Smooth muscle cell (in vitro differentiated cells): ENCODE results near the gene B3GALNT2. TPM values are rescaled to one million over a fixed set of nuclear protein-coding genes. Genes with fewer than 3 reads are reported as not detected.
A peak's percentile ranks its signal among the peaks of the same experiment; 100 is the strongest.
"Not testable (repeated sequence)": the region's sequence is repeated elsewhere in the genome, so short reads cannot be mapped to it uniquely, and the experiment has no call there.

Source experiments
- DNase-seq: peaks from one replicate; lab custom pipeline; 2025; ENCODE audit not compliant: unreplicated experiment; lab: John Stamatoyannopoulos, UW
- H2AFZ ChIP-seq: fragments of 200-600 bp; sonication (generic); 2 replicates; pipeline ENCODE4 v1.6.0; 2016; ENCODE audit warnings: antibody characterized with exemption, low read depth, mild to moderate bottlenecking
- H3F3A ChIP-seq: fragments of 200-600 bp; sonication (generic); 2 replicates; pipeline ENCODE4 v1.6.0; 2017; ENCODE audit warnings: antibody characterized with exemption, low read depth
- H3K27ac ChIP-seq: fragments of 200-600 bp; sonication (generic); 2 replicates; pipeline ENCODE4 v1.5.1; 2016; ENCODE audit warnings: low read depth, mild to moderate bottlenecking
- H3K27me3 ChIP-seq: fragments of 200-600 bp; sonication (generic); 2 replicates; pipeline ENCODE4 v1.6.1; 2016; ENCODE audit warnings: low read depth, mild to moderate bottlenecking
- H3K36me3 ChIP-seq: fragments of 200-600 bp; sonication (generic); 2 replicates; pipeline ENCODE4 v1.5.1; 2016; ENCODE audit warnings: low read depth
- H3K4me1 ChIP-seq: fragments of 200-600 bp; sonication (generic); 2 replicates; pipeline ENCODE4 v1.5.1; 2016; ENCODE audit warnings: low read depth
- H3K4me2 ChIP-seq: fragments of 200-600 bp; sonication (generic); 2 replicates; pipeline ENCODE4 v1.6.0; 2016; ENCODE audit warnings: mild to moderate bottlenecking
- H3K4me3 ChIP-seq: fragments of 200-600 bp; sonication (generic); 2 replicates; pipeline ENCODE4 v1.5.1; 2016; ENCODE audit warnings: mild to moderate bottlenecking
- H3K79me2 ChIP-seq: fragments of 200-600 bp; sonication (generic); 2 replicates; pipeline ENCODE4 v1.6.0; 2016; ENCODE audit warnings: low read depth, mild to moderate bottlenecking
- H3K9ac ChIP-seq: fragments of 200-600 bp; sonication (generic); 2 replicates; pipeline ENCODE4 v1.6.0; 2016; ENCODE audit warnings: low read depth
- H3K9me3 ChIP-seq: fragments of 200-600 bp; sonication (generic); replicated peaks from 2 replicates; pipeline ENCODE4 v1.5.1; 2016; ENCODE audit warnings: low read depth
- H4K20me1 ChIP-seq: fragments of 200-600 bp; sonication (generic); 2 replicates; pipeline ENCODE4 v1.6.0; 2016; ENCODE audit warnings: low read depth
- CTCF ChIP-seq: fragments of 200-600 bp; sonication (generic); IDR thresholded peaks from 2 replicates; pipeline ENCODE4 v1.5.1; 2017; ENCODE audit warnings: borderline replicate concordance, mild to moderate bottlenecking, antibody characterized with exemption; ENCODE audit not compliant: insufficient read depth, poor library complexity, severe bottlenecking
- WGBS: methylation state at CpG from one replicate; pipeline ENCODE4 v1.1.7; 2016; ENCODE audit warnings: low lambda C conversion rate; 5-methylcytosine and 5-hydroxymethylcytosine counted together
- polyA plus RNA-seq: library from polyadenylated mRNA; unstranded; fragments of >200 nt; fragmentation: Nextera tagmentation; extraction: Ambion mirVana; gene quantifications from 2 replicates; pipeline ENCODE4 v1.2.1, GENCODE V29; 2016
- total RNA-seq: library from RNA; depleted of rRNA; stranded (reverse); fragments of >200 nt; gene quantifications from 2 replicates; pipeline ENCODE4 v1.2.3, GENCODE V29; 2014

B3GALNT2 gene
- total and polyA plus RNA-seq, 2 experiments from 2014 or later, result 8.2 to 22.7 TPM

- no peak overlapping the region for H3K27ac ChIP-seq
- DNase-seq, result no peak
- no peaks in the 10 kb centered on the region for H3K9me3 ChIP-seq
- H4K20me1 ChIP-seq, result no peaks in the 10 kb centered on the region
- WGBS, result 100% methylated on average over 1 of the region's 1 CpG
- H3K4me2 ChIP-seq, result no peak overlapping the region
- H3K9ac ChIP-seq, result no peak overlapping the region
- no peaks in the 10 kb centered on the region for H3F3A ChIP-seq
- no peak overlapping the region for H2AFZ ChIP-seq
- peaks cover 5% of the 10 kb centered on the region for H3K36me3 ChIP-seq
- no peaks in the 10 kb centered on the region for H3K4me1 ChIP-seq
- TF ChIP-seq CTCF, result no peak
- no peaks in the 10 kb centered on the region for H3K79me2 ChIP-seq
- H3K27me3 ChIP-seq, result no peaks in the 10 kb centered on the region
- no peak overlapping the region for H3K4me3 ChIP-seq
Measured at GRCh38 chr1:235473806-235474205, 30.4 kb downstream of the B3GALNT2 start.

- no peaks in the 10 kb centered on the region for H4K20me1 ChIP-seq
- DNase-seq, result no peak
- H3K4me3 ChIP-seq, result no peak overlapping the region
- H3K79me2 ChIP-seq, result no peaks in the 10 kb centered on the region
- 94% methylated on average over 6 of the region's 6 CpGs for WGBS
- no peak overlapping the region for H3K9ac ChIP-seq
- H3K27me3 ChIP-seq, result no peaks in the 10 kb centered on the region
- no peak overlapping the region for H3K4me2 ChIP-seq
- no peak overlapping the region for H2AFZ ChIP-seq
- no peaks in the 10 kb centered on the region for H3K4me1 ChIP-seq
- TF ChIP-seq CTCF, result no peak
- H3K9me3 ChIP-seq, result no peaks in the 10 kb centered on the region
- H3K36me3 ChIP-seq, result no peaks in the 10 kb centered on the region
- no peaks in the 10 kb centered on the region for H3F3A ChIP-seq
- H3K27ac ChIP-seq, result no peak overlapping the region
Measured at GRCh38 chr1:235470741-235471439, 33.4 kb downstream of the B3GALNT2 start.

GRCh38 chr1:235469897-235470296 is 34.4 kb downstream of the B3GALNT2 start:
- not testable (repeated sequence) for H3K27me3 ChIP-seq, H3K4me2 ChIP-seq, H3K79me2 ChIP-seq, H3K9ac ChIP-seq, H2AFZ ChIP-seq, H3K36me3 ChIP-seq, H3F3A ChIP-seq, H4K20me1 ChIP-seq, H3K9me3 ChIP-seq, H3K4me1 ChIP-seq, H3K4me3 ChIP-seq, DNase-seq
- 100% methylated on average over 2 of the region's 2 CpGs for WGBS
- H3K27ac ChIP-seq, result peak overlapping the region; percentile 54

- H4K20me1 ChIP-seq, result no peaks in the 10 kb centered on the region
- peak; percentile 4 for TF ChIP-seq CTCF
- no peak overlapping the region for H2AFZ ChIP-seq
- no peaks in the 10 kb centered on the region for H3F3A ChIP-seq
- no peaks in the 10 kb centered on the region for H3K79me2 ChIP-seq
- WGBS, result 80% methylated on average over 4 of the region's 4 CpGs
- H3K9me3 ChIP-seq, result no peaks in the 10 kb centered on the region
- no peak overlapping the region for H3K9ac ChIP-seq
- H3K27me3 ChIP-seq, result no peaks in the 10 kb centered on the region
- H3K4me2 ChIP-seq, result no peak overlapping the region
- DNase-seq, result no peak
- H3K27ac ChIP-seq, result peak overlapping the region; percentile 54
- H3K4me3 ChIP-seq, result no peak overlapping the region
- H3K4me1 ChIP-seq, result no peaks in the 10 kb centered on the region
- H3K36me3 ChIP-seq, result peaks cover 9% of the 10 kb centered on the region
Measured at GRCh38 chr1:235468970-235469369, 35.3 kb downstream of the B3GALNT2 start.
